Endothelial cell of umbilical vein (primary cell): ENCODE results near the gene PMFBP1. TPM values are rescaled to one million over a fixed set of nuclear protein-coding genes. Genes with fewer than 3 reads are reported as not detected.

Experiments
- BruUV-seq: library from RNA; stranded (reverse); fragments of 400-500 nt; replicated peaks from 2 replicates; lab custom pipeline; 2021; lab: Mats Ljungman, UMichigan
- CTCF ChIA-PET: fragments of 300-600, 350-600 bp; sonication (Branson Sonifier 250); formaldehyde crosslinking; loops from one replicate; lab custom pipeline; 2021; ENCODE audit warnings: antibody characterized with exemption, inconsistent platforms; lab: Charles Lee
- POLR2A ChIA-PET: fragments of 300-600, 350-600 bp; sonication (Branson Sonifier 250); formaldehyde crosslinking; loops from one replicate; lab custom pipeline; 2021; ENCODE audit warnings: antibody characterized with exemption, inconsistent platforms; lab: Charles Lee
- DNase-seq: peaks from one replicate; pipeline ENCODE4 v3.0.0-alpha.2; 2011; ENCODE audit warnings: low read depth, low spot score
- FAIRE-seq: peaks from 2 replicates; lab custom pipeline; 2011; peaks lifted over from hg19 to GRCh38; lab: Jason Lieb, UNC
- H2AFZ ChIP-seq: 2 replicates; pipeline ENCODE4 v1.6.0; 2012; ENCODE audit warnings: low read depth, low read length, control low read depth, inconsistent platforms
- H3K27ac ChIP-seq: 2 replicates; pipeline ENCODE4 v1.5.1; 2011; ENCODE audit warnings: low read depth, mild to moderate bottlenecking, control low read depth, low read length, moderate library complexity; ENCODE audit not compliant: insufficient read depth
- H3K27me3 ChIP-seq, 2 experiments: 2 replicates each; pipeline versions ENCODE4 v1.6.0 to v1.6.1; 2011; ENCODE audit warnings: low read length in 2 of 2, mixed read lengths in 1 of 2; ENCODE audit not compliant: control insufficient read depth in 2 of 2, insufficient read depth in 2 of 2
- H3K36me3 ChIP-seq, 2 experiments: 2 replicates in 1 of 2; 3 replicates in 1 of 2; pipeline ENCODE4 v1.5.1; 2011; ENCODE audit warnings: low read length in 2 of 2, mild to moderate bottlenecking in 1 of 2, moderate library complexity in 1 of 2; ENCODE audit not compliant: control insufficient read depth in 2 of 2, insufficient read depth in 2 of 2; ENCODE audit errors: extremely low read depth in 1 of 2
- H3K4me1 ChIP-seq: 3 replicates; pipeline ENCODE4 v1.5.1; 2011; ENCODE audit warnings: mild to moderate bottlenecking, low read length; ENCODE audit not compliant: control insufficient read depth, insufficient read depth; ENCODE audit errors: extremely low read depth
- H3K4me2 ChIP-seq: 2 replicates; pipeline ENCODE4 v1.6.1; 2011; ENCODE audit warnings: low read length, control low read depth, mixed read lengths; ENCODE audit not compliant: insufficient read depth
- H3K4me3 ChIP-seq, 3 experiments: fragments of 200-600 bp in 1 of 3; sonication (generic), shearing (Covaris generic) in 1 of 3; replicated peaks in 1 of 3; 2 replicates each; pipeline ENCODE4 v1.5.1; 2011 to 2016; ENCODE audit warnings: control low read depth in 3 of 3, low read length in 3 of 3, mild to moderate bottlenecking in 2 of 3, inconsistent platforms in 1 of 3, low read depth in 1 of 3, moderate library complexity in 1 of 3; ENCODE audit not compliant: insufficient read depth in 1 of 3
- H3K79me2 ChIP-seq: 2 replicates; pipeline ENCODE4 v1.6.0; 2012; ENCODE audit warnings: low read length, inconsistent platforms; ENCODE audit not compliant: control insufficient read depth, insufficient read depth
- H3K9ac ChIP-seq: replicated peaks from 2 replicates; pipeline ENCODE3; 2011; ENCODE audit warnings: low read length, control low read depth; ENCODE audit not compliant: insufficient read depth; ENCODE audit errors: extremely low read depth
- H3K9me1 ChIP-seq: replicated peaks from 3 replicates; pipeline ENCODE4 v1.6.0; 2011; ENCODE audit warnings: mild to moderate bottlenecking, low read length; ENCODE audit not compliant: control insufficient read depth, insufficient read depth; ENCODE audit errors: extremely low read depth
- H3K9me3 ChIP-seq: replicated peaks from 2 replicates; pipeline ENCODE4 v1.5.1; 2012; ENCODE audit warnings: low read length, inconsistent platforms; ENCODE audit not compliant: control insufficient read depth, insufficient read depth
- H4K20me1 ChIP-seq: replicated peaks from 2 replicates; pipeline ENCODE3; 2011; ENCODE audit warnings: mild to moderate bottlenecking, low read length; ENCODE audit not compliant: control insufficient read depth, insufficient read depth; ENCODE audit errors: extremely low read depth
- CTCF ChIP-seq, 2 donors: IDR thresholded peaks; 1 replicate in 1 of 2; 2 replicates in 1 of 2; pipeline ENCODE4 v1.5.1; 2011; ENCODE audit warnings: low read length in 2 of 2, mild to moderate bottlenecking in 2 of 2, moderate library complexity in 2 of 2, control low read depth in 1 of 2, inconsistent platforms in 1 of 2, low read depth in 1 of 2; ENCODE audit not compliant: insufficient read depth in 1 of 2; ENCODE audit errors: extremely low read depth in 1 of 2
- EZH2 ChIP-seq: IDR thresholded peaks from 2 replicates; pipeline ENCODE4 v1.6.1; 2012; ENCODE audit warnings: borderline replicate concordance, low read depth, mild to moderate bottlenecking, moderate library complexity, low read length, inconsistent platforms; ENCODE audit not compliant: severe bottlenecking
- FOS ChIP-seq: IDR thresholded peaks from 2 replicates; pipeline ENCODE4 v1.6.1; 2011; ENCODE audit warnings: mild to moderate bottlenecking, low read length, moderate library complexity, borderline replicate concordance; ENCODE audit not compliant: insufficient read depth
- GATA2 ChIP-seq: IDR thresholded peaks from 2 replicates; pipeline ENCODE4 v1.7.0; 2011; ENCODE audit warnings: low read depth, mild to moderate bottlenecking, moderate library complexity, mixed read lengths, low read length; ENCODE audit not compliant: insufficient read length, insufficient read depth
- JUN ChIP-seq: IDR thresholded peaks from 2 replicates; pipeline ENCODE4 v1.6.1; 2011; ENCODE audit warnings: borderline replicate concordance, low read depth; ENCODE audit not compliant: insufficient read length, insufficient read depth
- MAX ChIP-seq: IDR thresholded peaks from 2 replicates; pipeline ENCODE4 v1.6.1; 2011; ENCODE audit not compliant: insufficient read depth, insufficient read length
- MYC ChIP-seq: IDR thresholded peaks from one replicate; pipeline ENCODE4 v1.6.1; 2011; ENCODE audit warnings: mild to moderate bottlenecking, low read depth, low read length
- POLR2A ChIP-seq: IDR thresholded peaks from 2 replicates; pipeline ENCODE4 v1.6.1; 2012; ENCODE audit warnings: low read depth, mild to moderate bottlenecking, control low read depth, low read length
- POLR2AphosphoS5 ChIP-seq: IDR thresholded peaks from 2 replicates; pipeline ENCODE4 v1.6.1; 2012; ENCODE audit warnings: low read depth, mild to moderate bottlenecking, control low read depth, low read length, moderate library complexity; ENCODE audit not compliant: insufficient read depth
- dilution Hi-C: fragments of 300-500 bp; cut with MboI; formaldehyde crosslinking; loops from one replicate; pipeline ENCODE4 v1.15.0; 2019; ENCODE audit warnings: low sequenced_read_pairs; ENCODE audit not compliant: extremely low pct_ligation_motif_present
- intact Hi-C: fragments of 100-400 bp; cut with micrococcal nuclease; formaldehyde crosslinking; loops from one replicate; pipeline ENCODE4 v1.10.0; 2022
- polyA plus RNA-seq, 4 experiments: library from polyadenylated mRNA; depleted of rRNA in 3 of 4; stranded (reverse) in 3 of 4; unstranded in 1 of 4; fragments of >200 nt; gene quantifications; 2 replicates each; pipeline versions ENCODE4 v1.2.1 to v1.2.3, GENCODE V29; 2011 to 2012; ENCODE audit warnings: missing spikeins in 1 of 4
- total RNA-seq: library from RNA; stranded (reverse); gene quantifications from 2 replicates; pipeline ENCODE4 v1.2.3, GENCODE V29; 2021

Gene PMFBP1
- total and polyA plus RNA-seq, 2 donors (not counting 3 experiments of a cell fraction or from before 2014, with no cell fraction given), result 0.12 to 0.42 TPM

- no peak overlapping the region for H3K9ac ChIP-seq
- intact Hi-C loops, result no loop called here
- H3K4me2 ChIP-seq, result no peak overlapping the region
- ChIA-PET POLR2A (no interaction called here), CTCF (interaction anchor here (1.5 kb wide), 1 partner anchor 15 kb away, joined by 5 read pairs; no protein-coding TSS in a partner anchor)
- H3K27me3 ChIP-seq, result peaks cover 0 to 3% of the 10 kb centered on the region in 2 experiments
- H3K9me3 ChIP-seq, result no peaks in the 10 kb centered on the region
- no peaks in the 10 kb centered on the region for H3K9me1 ChIP-seq
- H3K36me3 ChIP-seq, result no peaks in the 10 kb centered on the region
- no TSS peak for BruUV-seq
- DNase-seq, result no peak
- no peak overlapping the region for H2AFZ ChIP-seq
- no peak for TF ChIP-seq GATA2
- no peak for TF ChIP-seq POLR2A
- no peak for TF ChIP-seq JUN
- no peak for TF ChIP-seq POLR2AphosphoS5
- TF ChIP-seq MAX, result no peak
- TF ChIP-seq MYC, result no peak
- TF ChIP-seq FOS, result no peak
- no peak for TF ChIP-seq EZH2
- no peak for TF ChIP-seq CTCF (IDR thresholded peaks at IDR 0.05; ENCODE audit: extremely low read depth in 1 of 2, insufficient read depth in 1 of 2, low read depth in 1 of 2, low read length in 2 of 2)
- no peak for FAIRE-seq
- H3K4me1 ChIP-seq, result no peaks in the 10 kb centered on the region
- H3K27ac ChIP-seq, result no peak overlapping the region
- H4K20me1 ChIP-seq, result no peaks in the 10 kb centered on the region
- H3K79me2 ChIP-seq, result no peaks in the 10 kb centered on the region
- no peak overlapping the region for H3K4me3 ChIP-seq
- dilution Hi-C loops, result loop anchor here (25.0 kb wide), 1 partner anchor 330 kb away; no protein-coding TSS in a partner anchor
These were observed 39.2 kb downstream of the PMFBP1 start for GRCh38 chr16:72132726-72133125.
